ENCODE data around the gene CERS6. TPM values are rescaled to one million over a fixed set of nuclear protein-coding genes. Genes with fewer than 3 reads are reported as not detected.

CERS6 gene
- total and polyA plus RNA-seq, 12 donors: 5.0 to 110 (median 29.6) TPM

DNA sequence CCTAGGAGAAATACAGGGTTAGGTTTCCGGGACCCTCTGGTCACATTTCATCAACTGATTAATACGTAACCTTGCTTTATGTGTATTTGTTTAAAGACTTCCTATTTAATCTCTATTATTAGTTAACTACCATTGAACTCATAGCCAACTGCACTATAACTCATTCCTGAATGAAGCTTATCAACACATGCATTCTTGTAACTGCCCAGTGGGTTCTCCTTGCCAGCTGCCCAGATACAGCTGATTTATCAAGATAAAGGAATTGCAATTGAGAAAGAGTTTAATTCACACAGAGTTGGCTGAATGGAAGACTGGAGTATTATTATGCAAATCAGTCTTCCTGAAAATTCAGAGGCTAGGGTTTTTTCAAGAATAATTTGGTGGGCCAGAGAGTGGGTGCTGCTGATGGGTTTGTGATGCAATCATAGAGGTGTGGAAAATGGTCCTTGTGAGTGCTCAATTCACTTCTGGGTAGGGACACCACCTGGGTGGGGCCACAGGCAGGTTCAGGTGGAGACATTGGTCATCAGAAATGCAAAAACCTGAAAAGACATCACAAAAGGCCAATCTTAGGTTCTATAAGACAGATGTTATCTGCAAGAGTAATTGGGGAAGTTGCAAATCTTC lies 325.2 kb downstream of the CERS6 start:
- H3K4me1 ChIP-seq (replicated peaks in 1 of 2): peaks cover 7 to 26% of the 10 kb centered on the region in 2 donors

DNA sequence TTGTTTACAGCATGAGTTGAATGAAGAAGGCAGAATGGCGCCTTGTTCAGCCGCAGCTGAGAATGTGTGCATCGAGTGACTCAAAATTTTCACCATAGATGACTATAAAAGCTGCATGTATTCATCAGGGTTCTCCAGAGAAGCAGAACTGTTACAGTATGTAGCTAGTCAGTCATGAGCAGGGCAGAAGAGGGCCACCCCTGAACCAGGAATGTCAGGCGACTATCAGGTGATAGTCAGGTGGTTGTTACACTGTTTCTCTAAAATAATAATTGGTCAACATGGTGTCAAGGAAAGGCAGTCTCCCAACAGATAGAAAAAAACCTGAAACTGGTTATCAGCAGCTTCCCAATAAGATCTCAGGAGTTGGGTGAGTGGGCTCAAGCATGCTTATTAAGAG lies 326.2 kb downstream of the CERS6 start:
- TF ChIP-seq, protein P1, sequence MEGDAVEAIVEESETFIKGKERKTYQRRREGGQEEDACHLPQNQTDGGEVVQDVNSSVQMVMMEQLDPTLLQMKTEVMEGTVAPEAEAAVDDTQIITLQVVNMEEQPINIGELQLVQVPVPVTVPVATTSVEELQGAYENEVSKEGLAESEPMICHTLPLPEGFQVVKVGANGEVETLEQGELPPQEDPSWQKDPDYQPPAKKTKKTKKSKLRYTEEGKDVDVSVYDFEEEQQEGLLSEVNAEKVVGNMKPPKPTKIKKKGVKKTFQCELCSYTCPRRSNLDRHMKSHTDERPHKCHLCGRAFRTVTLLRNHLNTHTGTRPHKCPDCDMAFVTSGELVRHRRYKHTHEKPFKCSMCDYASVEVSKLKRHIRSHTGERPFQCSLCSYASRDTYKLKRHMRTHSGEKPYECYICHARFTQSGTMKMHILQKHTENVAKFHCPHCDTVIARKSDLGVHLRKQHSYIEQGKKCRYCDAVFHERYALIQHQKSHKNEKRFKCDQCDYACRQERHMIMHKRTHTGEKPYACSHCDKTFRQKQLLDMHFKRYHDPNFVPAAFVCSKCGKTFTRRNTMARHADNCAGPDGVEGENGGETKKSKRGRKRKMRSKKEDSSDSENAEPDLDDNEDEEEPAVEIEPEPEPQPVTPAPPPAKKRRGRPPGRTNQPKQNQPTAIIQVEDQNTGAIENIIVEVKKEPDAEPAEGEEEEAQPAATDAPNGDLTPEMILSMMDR (IDR thresholded peaks at IDR 0.05): no peak
- no peak for TF ChIP-seq POLR2A (IDR thresholded peaks at IDR 0.05)
- 97 to 100% (median 98%) methylated on average over 4 of the region's 4 CpGs for WGBS, 4 donors
- Histone ChIP-seq H3K4me3 (no peak overlapping the region), H3K9me3 (replicated peaks in 1 of 3) (no peaks in the 10 kb centered on the region), H3K27ac (no peak overlapping the region), H3K4me1 (replicated peaks in 1 of 2) (peaks cover 10 to 26% of the 10 kb centered on the region in 2 donors), H3K27me3 (no peaks in the 10 kb centered on the region), H3K36me3 (replicated peaks in 1 of 2) (no peaks in the 10 kb centered on the region)
- intact Hi-C loops (cut with DNase I): no loop called here
- DNase-seq: no peak

More for the DNA sequence above, 325.2 kb downstream of the CERS6 start:
- H3K27me3 ChIP-seq: no peaks in the 10 kb centered on the region
- no peaks in the 10 kb centered on the region for H3K9me3 ChIP-seq (replicated peaks in 1 of 3)
- TF ChIP-seq POLR2A (IDR thresholded peaks at IDR 0.05): no peak
- TF ChIP-seq, protein P1 (IDR thresholded peaks at IDR 0.05): peak in 1 of 6 experiments; percentile 2
- intact Hi-C loops (cut with DNase I): no loop called here
- WGBS, 4 donors: 28 to 47% (median 40%) methylated on average over 2 of the region's 2 CpGs
- peak overlapping the region in 1 of 5 donors; percentile 72 for H3K27ac ChIP-seq
- peak in 6 of 7 donors; percentile 37 to 71 (median 60) for DNase-seq
- H3K4me3 ChIP-seq: no peak overlapping the region
- no peaks in the 10 kb centered on the region for H3K36me3 ChIP-seq (replicated peaks in 1 of 2)

DNA sequence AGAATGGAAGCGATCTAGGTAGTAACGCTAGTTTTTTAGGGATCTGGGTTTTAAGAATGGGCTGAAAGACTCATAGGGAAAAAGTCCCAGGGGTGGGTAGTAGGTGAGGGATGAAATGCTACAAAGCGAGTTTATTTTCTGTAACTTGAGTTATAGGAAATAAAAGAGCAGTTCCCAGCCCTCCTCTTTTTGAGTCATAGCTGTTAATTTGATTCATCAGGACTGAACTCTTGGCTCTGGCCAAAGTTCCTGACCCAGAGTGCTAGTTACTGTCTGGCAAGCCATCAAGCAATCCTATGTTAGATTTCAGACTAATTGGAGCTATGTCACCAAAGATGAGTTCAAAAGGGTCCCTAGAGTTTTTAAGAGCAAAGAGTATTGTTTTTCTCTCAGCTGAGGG lies 328.9 kb downstream of the CERS6 start:
- no peak overlapping the region for H3K27ac ChIP-seq
- H3K27me3 ChIP-seq: no peaks in the 10 kb centered on the region
- no peak for DNase-seq
- no peaks in the 10 kb centered on the region for H3K9me3 ChIP-seq (replicated peaks in 1 of 3)
- no peak overlapping the region for H3K4me3 ChIP-seq
- TF ChIP-seq, protein P1 (IDR thresholded peaks at IDR 0.05): no peak
- TF ChIP-seq POLR2A (IDR thresholded peaks at IDR 0.05): no peak
- intact Hi-C loops (cut with DNase I): no loop called here
- H3K4me1 ChIP-seq (replicated peaks in 1 of 2): peaks cover 16 to 26% of the 10 kb centered on the region in 2 donors
- 63 to 69% (median 67%) methylated on average over 3 of the region's 3 CpGs for WGBS, 4 donors
- no peaks in the 10 kb centered on the region for H3K36me3 ChIP-seq (replicated peaks in 1 of 2)

DNA sequence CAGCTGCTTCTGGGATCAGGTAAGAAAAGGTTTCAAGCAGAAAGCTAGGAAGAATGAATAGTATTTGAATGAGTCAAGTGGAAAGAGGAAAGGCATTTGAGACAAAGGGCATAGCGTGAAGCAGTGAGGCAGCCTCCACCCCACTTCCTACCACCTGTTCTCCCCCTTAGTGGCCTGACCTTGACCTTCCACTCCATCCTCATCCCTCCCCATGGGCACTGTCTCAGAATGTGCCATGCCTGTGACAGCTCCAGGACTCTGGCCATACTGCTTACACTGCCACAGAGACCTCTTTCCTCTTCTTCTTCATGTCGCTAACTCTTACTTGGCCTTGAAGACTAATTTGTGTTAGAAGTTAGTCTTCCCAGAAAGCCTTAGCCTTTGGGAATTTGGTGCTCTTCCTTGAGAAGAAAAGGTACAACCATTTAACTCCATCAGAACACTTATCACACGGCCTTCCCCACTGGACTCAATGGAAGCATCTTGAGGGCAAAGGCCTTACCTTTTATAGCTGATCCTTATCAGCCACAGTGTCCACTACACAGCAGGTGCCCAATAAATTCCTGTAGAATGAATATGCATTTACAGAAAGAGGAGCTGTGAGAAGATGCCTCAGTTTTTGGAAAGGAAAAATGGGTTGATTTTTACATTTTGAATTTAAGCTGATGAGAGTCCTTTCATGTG lies 331.2 kb downstream of the CERS6 start:
- Histone ChIP-seq H3K27me3 (no peaks in the 10 kb centered on the region), H3K4me3 (no peak overlapping the region), H3K4me1 (replicated peaks in 1 of 2) (peaks cover 9% of the 10 kb centered on the region in 2 donors), H3K27ac (peak overlapping the region in 1 of 5 donors; percentile 6), H3K9me3 (replicated peaks in 1 of 3) (no peaks in the 10 kb centered on the region), H3K36me3 (replicated peaks in 1 of 2) (no peaks in the 10 kb centered on the region)
- intact Hi-C loops (cut with DNase I): no loop called here
- 69 to 81% (median 74%) methylated on average over 3 of the region's 3 CpGs for WGBS, 4 donors
- TF ChIP-seq, protein P1 (IDR thresholded peaks at IDR 0.05): no peak
- no peak for TF ChIP-seq POLR2A (IDR thresholded peaks at IDR 0.05)
- no peak for DNase-seq
